TTC549 (cell line): Measurements from ENCODE around the gene APBB1IP.
"Not testable (repeated sequence)": the region's sequence is repeated elsewhere in the genome, so short reads cannot be mapped to it uniquely, and the experiment has no call there.

Experiments
- FAIRE-seq: peaks from 2 replicates; lab custom pipeline; 2012; peaks lifted over from hg19 to GRCh38; lab: Jason Lieb, UNC

Gene APBB1IP

GRCh38 chr10:26566525-26567350 is 128.6 kb downstream of the APBB1IP start:
- no peak for FAIRE-seq

- FAIRE-seq = no peak
Observed at GRCh38 chr10:26567351-26567721, 129.2 kb downstream of the APBB1IP start.

GRCh38 chr10:26571655-26572054 is 133.5 kb downstream of the APBB1IP start:
- FAIRE-seq = no peak

- FAIRE-seq = no peak
Observed at GRCh38 chr10:26573674-26574073, 135.5 kb downstream of the APBB1IP start.

DNA sequence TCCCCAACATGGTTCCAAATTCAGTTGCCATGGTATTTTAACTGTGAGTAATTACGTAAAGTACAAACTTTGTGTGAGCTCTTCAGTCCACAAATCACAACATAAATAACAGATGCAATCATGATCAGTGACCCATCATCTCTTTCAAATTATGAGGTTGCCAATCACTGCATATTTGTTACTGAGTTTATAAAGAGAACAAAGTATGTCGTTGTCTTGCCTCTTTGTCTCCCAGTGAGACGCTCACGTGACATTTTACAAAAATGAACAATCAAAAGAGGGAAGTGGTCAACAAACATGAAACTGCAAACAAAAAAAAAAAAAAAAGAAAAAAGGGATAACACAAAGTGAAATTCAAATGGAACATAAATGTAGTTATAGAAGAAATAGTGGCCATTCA is 136.6 kb downstream of the APBB1IP start:
- FAIRE-seq = no peak

GRCh38 chr10:26578371-26578770 is 140.2 kb downstream of the APBB1IP start:
- not testable (repeated sequence) for FAIRE-seq

DNA sequence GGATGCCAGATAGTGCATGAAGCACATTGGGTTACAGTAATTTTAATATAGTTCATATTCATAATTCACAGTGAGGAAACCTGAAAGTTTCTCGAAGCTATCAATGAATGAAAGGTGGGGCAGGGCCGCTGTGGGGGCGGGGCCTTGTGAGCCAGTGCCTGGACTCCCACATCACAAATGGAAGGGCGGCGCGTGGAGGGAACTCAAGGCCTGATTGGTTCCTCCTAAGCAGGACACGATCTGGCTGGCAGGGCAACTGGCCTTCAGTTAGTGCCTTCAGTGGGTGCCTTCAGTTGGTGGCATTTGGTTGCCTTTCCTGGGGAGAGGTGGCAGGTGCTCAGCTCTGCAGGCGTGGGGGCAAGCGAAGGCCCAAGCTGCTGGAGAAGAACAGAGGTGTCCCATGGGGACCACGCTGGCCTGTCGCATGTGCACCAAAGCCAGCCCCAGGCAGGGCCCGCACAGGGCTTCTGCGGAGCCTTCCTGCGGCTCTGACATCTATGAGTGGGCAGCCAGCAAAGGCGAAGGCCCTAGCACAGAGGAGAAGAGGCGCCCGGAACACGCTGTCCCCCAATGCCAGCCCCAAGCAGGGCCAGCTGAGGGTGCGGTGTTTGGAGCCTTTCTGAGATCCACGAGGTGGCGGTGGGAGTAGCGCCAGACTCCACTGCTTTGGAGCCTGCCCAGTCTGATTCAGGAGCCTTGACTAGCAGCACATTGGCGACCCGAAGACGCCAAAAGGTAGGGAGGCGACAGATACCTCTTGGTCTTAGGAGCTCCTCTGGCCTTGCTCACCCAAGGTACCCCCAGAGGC is 141.3 kb downstream of the APBB1IP start:
- FAIRE-seq = no peak

DNA sequence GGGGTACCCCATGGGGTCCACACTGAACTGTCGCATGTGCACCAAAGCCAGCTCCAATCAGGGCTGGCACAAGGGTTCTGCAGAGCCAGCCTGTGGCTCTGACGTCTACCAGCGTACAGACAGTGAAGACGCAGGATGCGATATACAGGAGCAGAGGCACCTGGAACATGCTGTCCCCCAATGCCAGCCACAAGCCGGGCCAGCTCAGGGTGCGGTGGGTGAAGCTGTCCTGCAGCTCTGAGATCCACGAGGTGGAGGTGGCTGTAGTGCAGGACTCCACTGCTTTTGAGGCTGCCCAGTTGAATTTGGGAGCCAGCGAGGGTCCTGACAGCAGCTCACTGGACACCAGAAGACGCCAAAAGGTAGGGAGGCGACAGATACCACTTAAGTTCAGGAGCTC is 148.1 kb downstream of the APBB1IP start:
- no peak for FAIRE-seq

DNA sequence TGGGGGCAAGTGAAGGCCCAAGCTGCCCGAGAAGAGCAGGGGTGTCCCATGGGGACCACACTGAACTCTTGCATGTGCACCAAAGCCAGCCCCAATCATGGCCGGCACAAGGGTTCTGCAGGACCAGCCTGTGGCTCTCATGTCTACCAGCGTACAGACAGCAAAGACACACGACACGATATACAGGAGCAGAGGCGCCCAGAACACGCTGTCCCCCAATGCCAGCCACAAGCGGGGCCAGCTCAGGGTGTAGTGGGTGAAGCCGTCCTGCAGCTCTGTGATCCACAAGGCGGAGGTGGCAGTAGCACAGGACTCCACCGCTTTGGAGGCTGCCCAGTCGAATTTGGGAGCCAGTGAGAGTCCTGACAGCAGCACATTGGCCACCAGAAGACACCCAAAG is 150.5 kb downstream of the APBB1IP start:
- no peak for FAIRE-seq

GRCh38 chr10:26589813-26590212 is 151.7 kb downstream of the APBB1IP start:
- not testable (repeated sequence) for FAIRE-seq

GRCh38 chr10:26593896-26594295 is 155.8 kb downstream of the APBB1IP start:
- FAIRE-seq = no peak

GRCh38 chr10:26603283-26603682 is 165.1 kb downstream of the APBB1IP start:
- FAIRE-seq = not testable (repeated sequence)

DNA sequence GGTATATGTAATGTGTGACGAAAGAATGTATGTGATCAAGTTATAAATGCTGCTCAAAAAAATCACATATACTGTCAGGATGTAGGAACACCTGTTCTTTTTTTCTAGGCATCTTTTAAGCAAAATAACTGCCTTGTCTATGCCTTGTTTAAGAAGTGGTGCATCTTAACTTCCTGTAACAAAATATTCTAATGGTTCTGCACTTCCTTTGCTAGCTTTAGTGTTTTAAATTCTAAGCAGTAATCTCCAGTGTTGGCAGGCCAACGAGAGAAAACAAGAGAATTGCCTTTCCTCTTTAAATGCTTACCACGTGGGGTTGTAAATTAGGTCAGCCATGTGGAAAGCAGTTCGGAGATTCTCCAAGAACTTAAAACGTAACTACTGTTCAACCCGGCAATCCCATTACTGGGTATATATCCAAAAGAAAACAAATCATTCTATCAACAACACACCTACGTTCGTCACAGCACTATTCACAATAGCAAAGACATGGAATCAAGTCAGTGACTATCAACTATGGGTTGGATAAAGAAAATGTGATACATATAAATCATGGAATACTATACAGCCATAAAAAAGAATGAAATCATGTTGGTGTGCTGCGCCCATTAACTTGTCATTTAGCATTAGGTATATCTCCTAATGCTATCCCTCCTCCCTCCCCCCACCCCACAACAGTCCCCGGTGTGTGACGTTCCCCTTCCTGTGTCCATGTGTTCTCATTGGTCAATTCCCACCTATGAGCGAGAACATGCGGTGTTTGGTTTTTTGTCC is 166.4 kb downstream of the APBB1IP start:
- not testable (repeated sequence) for FAIRE-seq

DNA sequence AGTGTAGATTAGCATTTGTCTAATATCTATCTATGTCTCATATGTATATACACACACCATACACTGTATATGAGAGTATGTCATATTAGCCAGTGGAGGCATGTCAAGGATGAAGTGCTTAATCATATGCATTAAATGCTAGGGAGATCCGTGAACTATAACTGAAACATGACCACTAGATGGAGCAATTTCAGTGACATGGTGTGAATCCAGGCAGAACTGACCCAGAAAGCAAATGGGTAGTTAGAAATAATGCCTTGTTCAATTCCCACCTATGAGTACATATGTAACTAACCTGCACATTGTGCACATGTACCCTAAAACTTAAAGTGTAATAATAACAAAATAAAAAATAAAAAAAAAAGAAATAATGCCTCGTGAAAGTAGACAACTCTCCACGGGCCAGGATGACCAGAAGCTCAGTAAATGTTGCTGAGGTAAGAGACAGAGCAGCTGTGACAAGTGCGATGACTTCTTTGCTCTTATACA is 168.3 kb downstream of the APBB1IP start:
- FAIRE-seq = peak; percentile 88

GRCh38 chr10:26612151-26612915 is 174.2 kb downstream of the APBB1IP start:
- FAIRE-seq = no peak
